ENCODE data around the gene CAPN2.

Gene CAPN2

DNA sequence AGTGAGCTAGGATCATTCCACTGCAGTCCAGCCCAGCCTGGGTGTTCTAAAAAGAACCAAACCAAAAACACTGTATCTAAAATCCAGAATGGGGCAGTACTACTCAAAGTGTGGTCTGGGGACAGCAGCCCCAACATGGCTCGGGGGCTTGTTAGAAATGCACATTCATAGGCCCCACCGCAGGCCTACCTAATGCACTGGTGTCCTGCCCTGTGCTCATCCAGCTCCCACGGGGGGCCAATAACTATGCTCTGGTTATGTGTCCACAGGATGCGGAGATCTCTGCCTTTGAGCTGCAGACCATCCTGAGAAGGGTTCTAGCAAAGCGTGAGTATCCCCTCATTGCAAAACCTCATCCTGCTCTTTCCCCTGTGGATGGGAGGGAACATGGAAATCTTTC lies 51.5 kb downstream of the CAPN2 start:
- DNase-seq = no peak

- no peak for DNase-seq
These were observed 52.8 kb downstream of the CAPN2 start for GRCh38 chr1:223765036-223765718.

DNA sequence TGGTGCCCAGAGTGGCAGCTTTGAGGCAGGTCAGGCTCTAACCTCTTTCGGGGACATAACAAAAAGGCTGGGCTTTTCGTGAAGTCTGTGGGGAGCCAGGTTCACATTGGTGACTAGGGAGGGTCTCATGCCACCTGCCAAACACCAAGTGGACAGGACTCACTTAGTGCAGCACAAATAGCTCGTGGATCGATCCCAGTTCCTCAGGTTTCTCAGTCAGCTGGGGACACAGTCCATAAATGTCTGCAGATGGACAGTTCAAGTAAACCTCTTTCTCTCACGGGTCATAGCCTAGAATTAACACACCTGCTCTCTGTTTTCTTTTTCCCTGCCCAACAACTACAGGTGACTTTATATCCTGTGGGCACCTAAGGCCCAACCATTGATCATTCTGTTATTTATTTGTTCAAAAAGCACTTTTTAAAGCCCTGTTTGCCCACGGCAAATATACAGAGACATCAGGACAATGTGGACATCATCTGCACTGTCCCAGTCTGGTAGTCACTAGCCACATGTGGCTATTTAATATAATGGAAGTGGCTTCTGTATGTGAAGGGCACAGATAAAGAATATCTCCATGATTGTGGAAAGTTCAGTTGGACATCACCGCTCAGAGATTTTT lies 53.5 kb downstream of the CAPN2 start:
- DNase-seq = no peak

DNA sequence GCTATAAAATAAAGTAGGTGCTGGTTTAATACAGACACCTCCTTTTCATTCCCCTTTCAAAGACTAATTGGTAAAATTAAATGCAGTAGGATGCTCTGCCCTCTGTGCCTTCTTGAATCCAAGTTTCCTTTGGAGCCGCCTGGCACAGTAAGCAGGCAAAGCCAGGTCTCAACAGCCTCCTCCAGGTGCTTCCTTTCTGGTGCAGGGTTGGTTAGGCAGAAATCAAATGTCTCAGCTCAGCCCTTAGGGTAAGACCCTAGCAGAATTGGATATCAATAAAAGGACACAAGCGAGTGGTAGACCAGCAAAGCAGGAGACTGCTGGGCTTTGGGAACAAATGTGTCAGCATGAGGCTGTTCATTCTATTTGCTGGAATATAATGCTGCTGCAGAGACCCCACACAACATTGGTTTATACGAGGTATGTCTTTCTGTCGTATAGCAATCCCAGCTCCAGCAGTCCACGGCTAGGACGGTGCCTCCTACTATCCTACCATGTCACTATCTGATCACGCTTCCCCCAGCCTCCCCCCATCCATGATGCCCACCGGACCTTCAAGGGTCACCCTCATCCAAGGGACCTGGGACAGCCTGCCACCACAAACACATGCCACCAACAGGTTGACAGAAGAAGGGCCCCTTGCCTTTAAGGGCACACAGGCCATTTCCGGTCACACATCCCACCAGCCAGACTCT lies 58.4 kb downstream of the CAPN2 start:
- DNase-seq = no peak

DNA sequence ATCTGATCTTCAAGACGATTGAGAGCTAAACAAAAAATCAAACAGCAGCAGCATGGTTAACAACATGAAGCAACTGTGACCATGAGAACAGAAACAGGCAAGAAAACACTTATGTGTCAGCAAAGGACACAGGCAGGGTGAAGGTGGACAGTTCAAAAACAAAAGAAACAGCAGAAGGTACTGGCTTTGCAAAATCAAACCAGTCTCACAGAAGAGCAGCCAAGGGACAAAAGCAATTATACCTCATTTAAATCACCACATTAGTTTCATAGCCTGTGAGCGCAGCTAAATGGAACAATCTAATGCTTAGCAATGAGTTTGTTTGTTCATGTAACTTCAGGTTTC lies 59.1 kb downstream of the CAPN2 start:
- no peak for DNase-seq

GRCh38 chr1:223771814-223772770 lies 59.8 kb downstream of the CAPN2 start:
- DNase-seq = no peak

- no peak for DNase-seq
These were observed 60.4 kb downstream of the CAPN2 start for GRCh38 chr1:223772771-223773160.

DNA sequence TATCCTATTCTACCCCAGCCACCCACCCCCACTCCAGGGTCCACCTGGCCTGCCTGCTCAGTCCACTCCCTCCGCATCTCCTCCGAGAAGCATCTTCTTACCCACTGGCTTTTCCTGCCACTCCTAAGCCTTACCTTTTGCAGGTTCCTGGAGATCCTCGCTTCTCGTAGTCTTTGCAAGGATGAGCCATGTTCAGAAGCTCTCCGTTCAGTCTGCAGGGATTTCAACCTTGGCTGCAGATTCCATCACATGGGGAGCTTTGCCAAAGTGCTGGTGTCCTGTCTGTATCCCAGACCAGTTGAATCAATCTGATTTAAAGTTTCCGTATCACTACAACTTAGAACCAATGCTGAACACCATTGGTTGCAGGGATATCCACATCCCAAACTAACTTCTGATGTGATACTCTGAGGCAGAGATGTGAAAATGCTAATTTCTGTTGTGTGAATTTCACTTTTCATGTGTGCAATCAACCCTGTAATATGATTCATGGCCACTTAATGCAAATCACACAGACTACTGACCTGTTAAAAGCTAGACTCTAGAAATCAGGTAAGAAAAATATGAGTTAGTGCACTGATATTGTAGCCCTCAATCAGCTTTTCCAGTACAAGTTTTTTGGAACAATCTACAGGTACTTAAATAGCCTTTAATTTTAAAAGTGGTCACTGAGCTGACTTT lies 61.9 kb downstream of the CAPN2 start:
- DNase-seq = no peak

DNA sequence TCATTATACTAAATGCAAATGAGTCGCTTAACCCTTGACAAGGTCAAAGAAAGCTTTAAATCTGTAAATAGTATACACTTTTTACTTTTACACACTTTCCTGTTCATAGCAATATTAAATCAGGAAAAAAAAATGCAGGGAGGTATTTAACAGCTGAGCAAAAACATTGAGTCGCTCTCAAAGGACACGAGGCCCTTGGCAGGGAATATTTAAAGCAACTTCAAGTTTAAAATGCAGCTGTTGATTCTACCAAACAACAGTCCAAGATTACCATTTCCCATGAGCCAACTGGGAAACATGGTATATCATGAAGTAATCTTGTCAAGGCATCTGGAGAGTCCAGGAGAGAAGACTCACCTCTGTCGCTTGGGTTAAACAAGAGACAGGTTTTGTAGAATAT lies 62.7 kb downstream of the CAPN2 start:
- no peak for DNase-seq

- no peak for DNase-seq
These were observed 63.4 kb downstream of the CAPN2 start for GRCh38 chr1:223775711-223776074.

DNA sequence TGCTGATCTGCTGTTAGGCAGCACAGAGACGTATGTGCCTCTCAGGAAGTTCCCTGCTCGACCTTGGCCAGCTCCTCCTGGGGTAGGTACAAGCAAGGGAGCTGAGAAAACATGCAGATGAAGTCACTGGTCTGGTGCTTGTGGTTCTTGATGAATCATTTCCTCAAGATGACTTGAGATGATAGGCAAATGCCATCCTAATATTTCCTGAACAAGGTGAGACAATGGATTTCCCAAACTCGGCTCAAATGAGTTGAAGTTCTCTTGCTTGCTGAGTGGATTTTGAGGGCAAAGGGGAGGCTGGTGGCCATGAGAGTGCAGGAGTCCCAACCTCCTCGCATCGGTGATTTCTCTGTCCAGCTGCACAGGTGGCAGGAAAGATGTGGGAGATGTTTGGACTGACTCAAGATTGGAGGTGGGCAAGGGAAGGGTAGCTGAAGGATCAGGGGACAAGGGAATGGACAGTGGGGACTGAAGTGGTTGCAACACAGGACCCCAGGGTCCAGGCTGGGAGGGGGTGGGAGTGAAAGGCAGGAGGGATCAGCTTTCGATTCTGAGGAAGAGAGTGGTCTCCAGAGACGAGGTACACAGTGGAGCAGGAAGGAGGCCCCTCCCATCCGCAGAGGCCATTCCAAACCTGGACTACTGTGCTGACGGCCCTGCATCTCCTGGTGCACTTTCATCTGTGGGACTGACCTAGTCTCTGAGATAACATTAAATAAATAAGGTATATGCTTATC lies 63.9 kb downstream of the CAPN2 start:
- DNase-seq = peak; percentile 57

DNA sequence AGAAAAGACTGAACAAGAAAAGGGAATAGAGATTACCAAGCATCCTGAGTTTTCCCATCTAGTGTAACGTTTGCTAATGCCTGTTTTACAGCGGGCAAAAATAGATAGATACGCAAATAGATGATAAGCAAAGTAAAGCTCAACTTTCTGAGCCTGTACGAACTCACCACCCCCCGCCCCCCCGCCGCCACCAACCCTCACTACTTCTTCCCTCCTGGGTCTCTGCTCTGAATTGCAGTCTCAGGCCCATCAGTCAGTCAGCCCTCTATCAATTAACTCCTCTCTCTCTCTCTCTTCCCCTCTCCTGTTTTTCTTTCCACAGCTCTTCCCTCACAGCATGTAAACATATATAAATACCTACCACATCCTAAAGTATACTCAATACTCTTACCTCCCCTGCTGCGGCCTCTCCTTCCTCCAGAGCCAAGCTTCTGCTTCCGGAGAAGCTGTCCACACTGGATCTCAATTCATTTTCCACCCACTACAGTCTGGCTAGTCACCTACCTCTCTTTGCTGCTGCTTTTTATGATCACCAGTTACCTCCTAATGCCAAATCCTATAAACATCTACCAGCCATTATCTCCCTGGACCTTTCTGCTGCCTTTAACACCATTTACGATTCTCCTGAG lies 64.6 kb downstream of the CAPN2 start:
- no peak for DNase-seq

- DNase-seq = no peak
These were observed 68.0 kb downstream of the CAPN2 start for GRCh38 chr1:223780318-223780717.

DNA sequence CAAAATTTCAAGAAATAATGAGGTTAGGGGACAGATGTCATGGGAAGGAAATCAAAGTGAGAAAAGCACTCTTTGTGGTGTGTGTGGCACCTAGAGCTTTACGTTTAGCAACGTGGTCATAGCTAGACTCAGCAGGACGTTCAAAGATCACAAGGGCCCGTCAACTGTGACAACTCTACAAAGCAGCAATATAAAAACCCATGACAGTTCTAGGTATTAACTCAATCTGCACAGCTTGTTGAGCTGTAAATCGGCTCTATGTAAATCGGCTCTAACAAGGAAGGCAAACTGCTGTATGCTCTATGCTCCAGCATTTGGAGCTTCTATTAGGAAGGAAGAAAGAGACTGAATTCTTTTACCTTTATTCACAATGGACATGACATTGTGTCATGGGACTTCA lies 68.6 kb downstream of the CAPN2 start:
- no peak for DNase-seq

GRCh38 chr1:223783676-223784075 lies 71.3 kb downstream of the CAPN2 start:
- DNase-seq = no peak

DNA sequence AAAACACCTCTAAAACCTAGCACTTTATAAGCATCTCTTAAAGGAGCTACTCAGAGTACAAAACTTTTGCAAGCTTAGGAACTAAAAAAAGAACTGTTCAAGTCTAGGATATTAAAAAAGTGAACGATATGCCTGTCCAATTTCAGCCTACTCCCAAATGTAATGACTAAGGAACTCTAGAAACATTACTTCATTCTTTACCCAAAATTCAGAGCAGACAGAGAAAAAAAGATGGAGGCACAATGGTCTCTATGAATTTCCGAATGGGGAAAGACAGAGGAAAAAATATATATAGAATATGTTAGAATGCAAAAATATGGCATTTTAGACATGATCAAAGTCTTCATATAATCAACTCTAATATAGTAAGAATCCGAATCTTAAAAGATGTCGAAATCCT lies 72.2 kb downstream of the CAPN2 start:
- no peak for DNase-seq

DNA sequence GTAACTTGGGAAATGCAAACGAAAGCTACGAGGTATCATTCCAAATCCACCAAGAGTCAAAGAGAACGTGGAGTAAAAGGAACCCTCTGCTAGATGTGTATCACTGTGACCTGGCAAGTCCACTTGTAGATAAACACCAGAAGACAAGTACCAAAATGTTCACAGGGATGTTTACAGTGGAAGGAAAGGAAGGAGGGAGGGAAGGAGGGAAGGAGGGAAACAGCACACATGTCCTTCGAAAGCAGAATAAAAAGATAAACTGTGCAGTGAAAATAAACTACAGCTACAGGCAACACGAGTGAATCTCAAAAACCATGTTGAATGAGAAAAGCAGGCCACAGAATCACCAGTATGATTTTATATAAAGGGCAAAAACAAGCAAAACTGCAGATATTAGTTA lies 73.5 kb downstream of the CAPN2 start:
- no peak for DNase-seq

DNA sequence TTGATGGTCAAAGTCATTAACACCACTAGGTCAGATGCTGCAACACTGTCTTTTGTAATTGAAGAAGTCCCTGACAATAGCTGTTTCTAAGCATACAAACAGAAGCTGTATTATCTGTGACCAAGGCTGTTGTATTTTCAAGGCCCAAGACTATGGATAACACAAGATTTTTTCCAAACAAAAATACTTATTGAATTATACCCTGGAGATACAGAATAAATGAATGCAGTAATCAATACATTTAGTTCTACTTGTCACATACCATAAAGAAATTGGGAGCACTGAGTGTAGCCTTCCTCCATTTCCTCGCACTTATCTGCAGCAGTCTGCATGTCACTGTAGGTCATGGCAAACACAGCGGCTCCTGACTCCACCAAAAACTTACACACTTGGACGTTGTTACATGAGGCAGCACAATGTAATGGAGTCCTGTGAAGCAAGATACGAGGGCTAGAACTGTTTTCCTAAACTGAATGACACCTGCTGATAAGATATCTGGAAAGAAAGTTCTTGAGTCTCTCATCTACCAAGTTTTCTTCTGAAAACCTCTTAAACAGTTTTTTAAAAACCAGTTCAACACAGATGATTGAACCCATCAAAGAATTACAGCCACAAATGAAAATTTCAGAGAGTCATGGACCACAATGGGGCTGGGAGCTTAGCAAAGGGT lies 76.5 kb downstream of the CAPN2 start:
- DNase-seq = no peak

DNA sequence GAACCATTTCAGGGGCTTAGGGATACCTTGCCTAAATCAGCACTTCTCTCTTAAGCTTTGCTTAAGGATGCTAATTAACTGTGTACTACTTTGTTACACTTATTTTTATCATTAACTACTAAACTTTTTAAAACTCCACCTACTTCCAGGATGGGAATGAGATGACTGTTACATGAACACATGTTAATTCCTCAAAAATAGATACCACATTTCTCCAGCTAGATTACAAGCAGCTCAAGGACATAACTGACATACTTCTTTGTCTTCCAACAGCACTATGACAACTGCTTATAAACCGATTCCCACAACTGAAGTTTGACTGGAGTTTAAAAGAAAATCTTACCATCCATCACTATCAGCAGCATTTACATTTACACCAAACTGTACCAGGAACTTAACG lies 79.7 kb downstream of the CAPN2 start:
- no peak for DNase-seq

GRCh38 chr1:223793716-223794115 lies 81.4 kb downstream of the CAPN2 start:
- DNase-seq = no peak

Measured in stimulated activated CD8-positive, alpha-beta memory T cell treated with anti-CD3 and anti-CD28 coated beads, Interleukin-4, amount 100 ng/mL, for 48 hours (primary cell).